ENCODE data around the gene CTNNA2.

DNA sequence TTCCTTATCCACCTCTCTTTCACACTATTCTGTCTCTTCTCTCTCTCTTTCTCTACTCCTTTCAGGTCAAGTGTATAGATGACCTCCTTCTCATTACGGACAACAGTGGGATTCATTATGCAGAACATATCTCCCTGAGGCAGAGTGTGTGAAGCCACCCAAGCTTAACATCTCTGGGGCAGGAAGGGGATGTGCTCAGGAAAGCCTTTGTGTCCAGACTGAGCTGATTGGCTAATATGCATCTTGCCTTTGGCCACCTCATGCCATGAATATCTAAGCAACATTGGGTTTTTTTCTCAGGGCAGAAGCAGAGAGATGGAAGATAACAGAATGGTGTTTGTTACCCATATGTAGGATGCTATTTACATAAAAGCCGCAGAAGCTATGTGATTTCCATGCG lies 1003.1 kb downstream of the CTNNA2 start:
- TF ChIP-seq, protein P1, sequence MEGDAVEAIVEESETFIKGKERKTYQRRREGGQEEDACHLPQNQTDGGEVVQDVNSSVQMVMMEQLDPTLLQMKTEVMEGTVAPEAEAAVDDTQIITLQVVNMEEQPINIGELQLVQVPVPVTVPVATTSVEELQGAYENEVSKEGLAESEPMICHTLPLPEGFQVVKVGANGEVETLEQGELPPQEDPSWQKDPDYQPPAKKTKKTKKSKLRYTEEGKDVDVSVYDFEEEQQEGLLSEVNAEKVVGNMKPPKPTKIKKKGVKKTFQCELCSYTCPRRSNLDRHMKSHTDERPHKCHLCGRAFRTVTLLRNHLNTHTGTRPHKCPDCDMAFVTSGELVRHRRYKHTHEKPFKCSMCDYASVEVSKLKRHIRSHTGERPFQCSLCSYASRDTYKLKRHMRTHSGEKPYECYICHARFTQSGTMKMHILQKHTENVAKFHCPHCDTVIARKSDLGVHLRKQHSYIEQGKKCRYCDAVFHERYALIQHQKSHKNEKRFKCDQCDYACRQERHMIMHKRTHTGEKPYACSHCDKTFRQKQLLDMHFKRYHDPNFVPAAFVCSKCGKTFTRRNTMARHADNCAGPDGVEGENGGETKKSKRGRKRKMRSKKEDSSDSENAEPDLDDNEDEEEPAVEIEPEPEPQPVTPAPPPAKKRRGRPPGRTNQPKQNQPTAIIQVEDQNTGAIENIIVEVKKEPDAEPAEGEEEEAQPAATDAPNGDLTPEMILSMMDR (IDR thresholded peaks at IDR 0.05): no peak
- no peak for TF ChIP-seq POLR2A (IDR thresholded peaks at IDR 0.05)
